NCI-H226 (cell line): ENCODE data around the gene TMEM232.
"Not testable (repeated sequence)": the region's sequence is repeated elsewhere in the genome, so short reads cannot be mapped to it uniquely, and the experiment has no call there.

Experiments used
- DNase-seq: peaks from one replicate; pipeline ENCODE4 v3.0.0-alpha.2; 2015

TMEM232 gene

DNA sequence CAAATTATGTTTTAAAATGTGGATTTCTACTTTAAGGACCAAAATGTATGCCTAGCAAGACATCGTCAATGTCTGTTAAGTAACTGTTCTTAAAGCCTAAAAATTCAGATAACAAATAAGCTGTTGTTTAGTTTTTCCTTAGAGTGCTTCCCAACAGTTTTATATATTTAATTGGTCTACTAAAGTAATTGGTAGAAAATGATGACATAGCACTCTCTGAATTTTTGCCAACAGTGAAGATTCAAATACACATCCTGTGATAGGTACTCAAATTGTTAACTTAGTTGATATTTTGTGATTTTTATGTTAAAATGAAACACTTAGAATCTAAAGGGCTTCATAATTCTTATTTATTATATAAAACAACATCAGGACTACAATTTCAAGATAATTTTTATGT lies 107.5 kb downstream of the TMEM232 start:
- no peak for DNase-seq

DNA sequence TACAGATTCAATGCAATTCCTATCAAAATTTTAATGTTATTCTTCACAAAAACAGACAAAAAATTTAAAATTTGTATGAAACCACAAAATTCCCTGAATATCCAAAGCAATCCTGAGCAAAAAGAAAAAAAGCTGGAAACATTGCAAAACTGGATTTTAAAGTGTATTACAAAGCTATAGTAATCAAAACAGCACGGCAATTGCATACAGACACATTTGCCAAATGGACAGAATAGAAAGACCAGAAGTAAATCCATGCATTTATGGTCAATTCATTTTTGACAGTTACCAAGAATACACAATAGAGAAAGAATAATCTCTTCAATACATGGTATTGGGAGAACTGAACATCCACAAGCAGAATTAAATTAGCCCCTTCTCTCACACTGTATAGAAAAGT lies 110.5 kb downstream of the TMEM232 start:
- DNase-seq = no peak

DNA sequence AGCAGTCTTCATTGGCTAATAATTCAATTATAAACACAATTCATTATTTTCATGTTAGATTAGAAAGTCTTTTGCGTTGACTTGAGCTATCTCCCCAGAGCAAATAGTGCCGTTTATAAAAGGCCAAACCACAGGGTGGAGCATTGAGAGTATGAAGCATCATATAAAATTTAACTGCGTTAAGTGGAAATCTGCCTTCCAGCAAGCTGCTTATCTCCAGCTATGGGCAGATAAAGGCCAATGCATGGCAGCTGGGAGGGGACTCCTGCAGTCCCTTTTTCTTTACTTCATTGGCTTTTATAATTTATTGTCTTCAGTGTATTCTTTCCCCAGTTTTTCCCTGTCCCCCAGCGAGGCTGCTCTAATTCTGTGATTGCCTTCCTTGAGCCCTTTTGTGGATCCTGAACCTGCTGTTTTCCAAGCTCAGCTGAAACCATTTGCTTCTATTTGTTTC lies 113.7 kb downstream of the TMEM232 start:
- no peak for DNase-seq

DNA sequence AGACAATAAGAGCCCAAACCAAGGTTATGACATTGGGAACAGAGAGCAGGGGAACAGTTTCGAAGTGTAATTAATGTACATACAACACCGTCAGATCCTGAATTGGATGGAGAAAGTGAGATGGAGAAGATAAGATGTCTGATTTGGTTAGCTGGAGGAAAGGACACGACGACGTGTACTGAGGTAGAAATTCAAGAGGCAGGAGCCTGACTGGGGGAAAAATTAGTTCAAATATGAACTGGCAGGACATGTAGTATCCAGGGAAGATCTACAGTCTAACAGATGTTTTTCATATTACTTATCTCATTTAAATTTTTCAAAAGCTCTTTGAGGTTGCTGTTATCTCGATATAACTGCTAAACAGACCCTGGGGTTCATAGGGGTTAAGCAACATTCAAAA lies 114.7 kb downstream of the TMEM232 start:
- no peak for DNase-seq

DNA sequence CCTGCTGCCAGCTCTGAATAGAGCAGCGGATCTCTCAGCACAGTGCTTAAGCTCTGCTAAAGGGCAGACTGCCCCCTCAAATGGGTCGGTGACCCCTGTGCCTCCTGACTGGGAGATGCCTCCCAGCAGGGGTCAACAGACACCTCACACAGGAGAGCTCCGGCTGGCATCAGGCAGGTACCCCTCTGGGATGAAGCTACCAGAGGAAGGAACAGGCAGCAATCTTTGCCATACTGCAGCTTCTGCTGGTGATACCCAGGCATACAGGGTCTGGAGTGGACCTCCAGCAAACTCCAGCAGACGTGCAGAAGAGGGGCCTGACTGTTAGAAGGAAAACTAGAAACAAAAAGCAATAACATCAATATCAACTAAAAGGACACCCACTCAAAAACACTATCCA lies 131.6 kb downstream of the TMEM232 start:
- DNase-seq = no peak

DNA sequence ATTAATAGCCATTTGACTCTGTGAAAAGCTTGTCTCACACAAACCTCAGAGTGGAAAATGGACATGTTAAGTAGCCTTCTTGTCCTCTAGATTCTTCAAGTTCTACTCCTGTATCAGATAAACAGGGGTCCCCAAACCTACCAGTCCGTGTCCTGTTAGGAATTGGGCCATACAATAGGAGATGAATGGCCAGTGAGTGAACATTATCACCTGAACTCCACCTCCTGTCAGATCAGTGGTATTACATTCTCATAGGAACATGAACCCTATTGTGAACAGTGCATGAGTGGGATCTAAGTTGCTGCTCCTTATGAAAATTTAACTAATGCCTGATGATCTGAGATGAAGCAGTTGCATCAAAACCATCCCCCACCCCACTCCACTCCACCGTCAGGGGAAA lies 136.3 kb downstream of the TMEM232 start:
- DNase-seq = no peak

DNA sequence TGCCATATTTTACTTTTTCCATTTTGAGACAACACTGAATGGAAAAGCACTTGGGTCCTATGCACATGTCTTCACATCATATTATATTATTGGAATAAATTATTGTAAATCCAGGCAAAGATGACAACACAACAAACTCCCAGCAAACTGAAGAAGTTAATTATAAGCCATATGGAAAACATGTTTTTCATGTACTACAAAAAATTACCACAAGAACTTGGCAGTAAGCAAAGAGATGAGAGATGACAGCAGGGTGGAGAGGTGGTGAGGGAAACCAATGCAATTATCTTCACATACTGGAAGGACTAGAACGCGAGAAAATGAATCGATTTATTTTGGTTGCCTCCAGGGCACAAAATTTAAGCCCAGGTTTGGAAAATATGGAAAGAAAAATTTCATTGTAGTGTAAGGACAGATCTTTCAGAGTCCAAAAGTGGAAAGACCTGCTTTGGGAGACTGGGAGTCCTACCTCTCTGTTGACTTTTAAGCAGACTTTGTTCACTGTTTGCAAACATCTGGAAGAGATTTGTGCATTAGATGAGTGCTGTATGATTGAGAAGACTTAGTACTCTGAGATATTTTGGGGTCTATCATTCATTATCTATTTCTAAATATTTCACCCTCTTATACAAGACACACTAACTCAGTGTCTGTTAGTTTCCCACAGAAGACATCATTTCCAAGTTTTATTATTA lies 138.0 kb downstream of the TMEM232 start:
- DNase-seq = no peak

DNA sequence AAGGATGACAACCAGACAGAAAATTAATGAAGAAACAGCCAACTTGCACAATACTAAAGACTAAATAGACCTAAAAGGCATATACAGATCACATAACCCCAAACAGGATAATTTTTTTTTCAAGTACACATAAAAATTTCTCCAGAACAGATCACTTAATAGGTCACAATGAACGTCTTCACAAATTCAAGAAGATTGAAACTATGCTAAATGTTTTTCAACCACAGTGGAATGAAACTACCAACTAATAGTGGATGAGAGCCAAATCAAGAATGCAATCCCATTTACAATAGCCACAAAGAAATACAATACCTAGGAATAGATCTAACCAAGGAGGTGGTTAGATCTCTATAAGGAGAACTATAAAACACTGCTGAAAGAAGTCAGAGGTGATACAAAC lies 145.8 kb downstream of the TMEM232 start:
- DNase-seq = no peak

DNA sequence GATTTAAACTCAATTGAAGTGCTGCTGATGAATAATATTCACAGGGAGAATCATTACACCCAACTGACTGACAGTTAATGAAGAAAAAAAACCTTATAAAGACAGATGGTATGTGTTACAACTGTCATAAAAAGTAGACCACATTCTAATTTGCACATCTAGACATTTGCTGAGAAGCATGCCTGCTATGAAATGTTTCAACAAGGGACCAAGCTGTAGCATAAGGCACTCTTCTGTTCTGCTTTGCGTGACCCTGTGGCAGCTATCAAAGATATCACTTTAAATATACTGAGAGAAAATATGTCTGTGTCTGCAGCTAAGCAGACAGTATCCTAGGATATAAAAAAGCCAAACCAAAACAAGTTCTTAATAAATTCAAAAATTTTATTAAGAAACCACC lies 153.7 kb downstream of the TMEM232 start:
- DNase-seq = no peak

DNA sequence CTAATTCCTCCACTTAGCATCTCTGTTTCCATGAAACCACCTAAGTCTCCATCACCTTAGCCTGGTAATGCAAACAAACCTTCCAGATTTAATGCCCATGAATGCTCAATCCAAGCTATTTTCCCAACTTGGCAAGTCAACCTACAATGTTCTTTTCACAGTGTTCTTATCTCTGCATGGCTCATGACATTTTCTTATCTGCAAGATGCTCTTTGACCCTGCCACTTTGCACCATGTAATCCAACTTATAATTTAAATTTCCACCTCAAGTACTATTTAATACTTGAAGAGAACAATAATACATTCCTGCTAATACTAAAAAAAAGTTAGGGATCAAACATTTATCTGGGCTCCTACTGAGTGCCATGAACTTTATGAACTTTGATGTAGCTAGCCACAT lies 164.3 kb downstream of the TMEM232 start:
- no peak for DNase-seq

DNA sequence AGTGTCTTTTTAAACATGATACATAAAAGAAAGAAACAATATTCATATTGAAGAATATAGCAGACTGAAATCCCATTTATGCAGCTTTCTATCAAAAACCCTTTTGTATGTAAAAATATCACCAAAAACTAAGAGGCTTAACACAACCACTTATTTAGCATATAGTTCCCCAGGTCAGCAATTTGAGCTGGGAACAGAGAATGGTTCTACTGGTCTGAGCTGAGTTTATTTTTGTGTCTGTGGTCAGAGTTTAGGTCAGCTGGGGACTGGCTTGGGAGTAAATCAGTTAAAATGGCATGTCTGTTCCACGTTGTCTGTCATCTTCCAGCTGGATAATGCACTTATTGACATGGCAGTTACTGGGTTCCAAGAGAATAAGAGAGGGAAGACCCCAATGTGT lies 165.0 kb downstream of the TMEM232 start:
- DNase-seq = no peak

DNA sequence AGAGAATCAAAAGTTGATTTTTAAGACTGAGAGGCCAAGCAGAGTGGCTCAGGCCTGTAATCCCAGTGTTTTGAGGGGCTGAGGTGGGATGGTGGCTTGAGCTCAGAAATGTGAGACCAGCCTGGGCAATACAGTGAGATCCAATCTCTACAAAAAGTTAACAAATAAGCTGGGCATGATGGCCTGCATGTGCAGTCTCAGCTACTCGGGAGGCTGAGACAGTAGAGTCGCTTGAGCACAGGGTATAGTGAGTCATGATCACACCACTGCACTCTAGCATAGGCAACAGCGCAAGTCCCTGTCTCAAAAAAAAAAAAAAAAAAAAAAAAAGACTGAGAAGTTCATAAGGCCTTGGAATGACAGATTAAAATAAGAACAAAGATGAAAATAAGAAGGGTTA lies 177.2 kb downstream of the TMEM232 start:
- no peak for DNase-seq

DNA sequence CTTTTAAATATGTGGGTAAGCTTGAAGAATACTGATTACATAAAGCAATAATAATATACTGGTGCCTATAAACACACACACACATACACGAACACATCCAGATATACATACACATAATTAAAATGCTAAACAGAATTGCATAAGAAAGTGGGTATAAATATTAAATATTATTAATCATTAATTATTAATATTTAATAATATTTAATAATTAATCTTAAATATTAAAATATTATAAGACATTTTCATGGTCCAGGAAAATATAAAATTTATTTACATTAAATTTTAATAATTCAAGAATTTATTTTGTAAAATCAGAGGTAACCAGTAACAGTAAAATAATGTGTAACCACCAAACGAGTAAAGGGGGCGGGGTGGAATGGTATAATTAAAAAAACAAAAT lies 178.3 kb downstream of the TMEM232 start:
- no peak for DNase-seq

DNA sequence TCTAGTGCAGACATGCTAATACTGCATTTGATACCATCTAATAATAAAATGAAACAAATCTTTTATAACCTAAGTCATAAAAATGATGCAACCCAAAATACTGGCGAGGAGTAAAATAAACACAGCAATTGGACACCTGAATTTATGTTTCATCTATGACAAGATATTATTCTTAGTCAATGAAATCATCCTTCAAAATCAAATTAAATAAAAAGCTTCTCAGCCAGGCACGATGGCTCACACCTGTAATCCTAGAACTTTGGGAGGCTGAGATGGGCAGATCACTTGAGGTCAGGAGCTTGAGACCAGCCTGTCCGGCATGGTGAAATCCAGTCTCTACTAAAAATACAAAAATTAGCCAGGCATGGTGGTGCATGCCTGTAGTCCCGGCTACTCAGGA lies 179.0 kb downstream of the TMEM232 start:
- no peak for DNase-seq

DNA sequence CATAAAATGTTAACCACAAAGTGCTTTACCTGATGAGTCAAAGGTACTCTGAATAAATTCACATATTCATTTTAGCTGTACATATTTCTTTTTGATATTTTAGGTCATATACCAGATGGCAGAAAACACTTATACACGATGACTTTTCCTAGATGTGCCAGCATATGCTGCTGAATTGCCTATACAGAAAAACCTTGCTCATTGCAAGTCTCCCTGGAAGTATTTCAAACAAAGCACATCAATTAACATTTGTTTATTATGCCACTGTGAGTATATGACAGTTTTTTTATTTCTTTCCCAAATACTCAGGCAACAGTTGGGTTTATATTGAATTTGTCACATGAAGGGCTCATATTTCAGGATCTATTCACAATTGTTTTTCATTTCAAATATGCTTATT lies 180.8 kb downstream of the TMEM232 start:
- no peak for DNase-seq

DNA sequence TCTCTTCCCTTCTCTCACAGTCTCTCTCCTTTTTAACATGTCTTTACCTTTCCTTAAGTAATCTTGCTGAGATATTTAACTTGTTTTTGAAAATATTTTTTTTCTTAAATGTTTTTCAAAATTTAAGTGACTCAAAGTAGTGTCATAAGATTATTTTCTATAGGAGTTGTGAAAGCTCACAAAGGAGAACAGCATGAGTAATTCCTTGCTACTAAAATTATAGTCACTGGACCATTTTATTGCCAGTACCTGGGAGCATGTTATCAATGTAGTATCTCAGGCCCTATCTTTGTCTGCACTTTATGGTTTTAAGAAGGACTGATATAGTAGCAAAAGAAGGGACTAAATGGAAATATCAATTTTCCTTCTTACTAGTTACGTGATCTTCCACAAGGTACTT lies 181.9 kb downstream of the TMEM232 start:
- DNase-seq = no peak

DNA sequence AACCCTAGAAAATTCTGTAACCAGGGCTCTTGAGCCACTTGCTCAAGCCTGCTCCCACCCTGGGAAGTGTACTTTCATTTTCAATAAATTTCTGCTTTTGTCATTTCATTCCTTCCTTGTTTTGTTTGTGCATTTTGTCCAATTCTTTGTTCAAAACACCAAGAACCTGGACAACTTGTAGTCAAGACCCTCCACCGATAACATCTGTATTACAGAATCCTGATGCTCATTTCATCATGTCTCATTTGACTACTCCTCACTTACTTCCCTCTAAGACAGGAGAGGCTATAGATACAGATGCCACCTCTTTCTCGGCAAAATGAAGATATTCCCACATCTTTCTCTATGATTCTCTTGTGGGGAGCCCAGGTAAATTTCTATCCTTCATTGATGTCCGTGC lies 183.5 kb downstream of the TMEM232 start:
- no peak for DNase-seq

DNA sequence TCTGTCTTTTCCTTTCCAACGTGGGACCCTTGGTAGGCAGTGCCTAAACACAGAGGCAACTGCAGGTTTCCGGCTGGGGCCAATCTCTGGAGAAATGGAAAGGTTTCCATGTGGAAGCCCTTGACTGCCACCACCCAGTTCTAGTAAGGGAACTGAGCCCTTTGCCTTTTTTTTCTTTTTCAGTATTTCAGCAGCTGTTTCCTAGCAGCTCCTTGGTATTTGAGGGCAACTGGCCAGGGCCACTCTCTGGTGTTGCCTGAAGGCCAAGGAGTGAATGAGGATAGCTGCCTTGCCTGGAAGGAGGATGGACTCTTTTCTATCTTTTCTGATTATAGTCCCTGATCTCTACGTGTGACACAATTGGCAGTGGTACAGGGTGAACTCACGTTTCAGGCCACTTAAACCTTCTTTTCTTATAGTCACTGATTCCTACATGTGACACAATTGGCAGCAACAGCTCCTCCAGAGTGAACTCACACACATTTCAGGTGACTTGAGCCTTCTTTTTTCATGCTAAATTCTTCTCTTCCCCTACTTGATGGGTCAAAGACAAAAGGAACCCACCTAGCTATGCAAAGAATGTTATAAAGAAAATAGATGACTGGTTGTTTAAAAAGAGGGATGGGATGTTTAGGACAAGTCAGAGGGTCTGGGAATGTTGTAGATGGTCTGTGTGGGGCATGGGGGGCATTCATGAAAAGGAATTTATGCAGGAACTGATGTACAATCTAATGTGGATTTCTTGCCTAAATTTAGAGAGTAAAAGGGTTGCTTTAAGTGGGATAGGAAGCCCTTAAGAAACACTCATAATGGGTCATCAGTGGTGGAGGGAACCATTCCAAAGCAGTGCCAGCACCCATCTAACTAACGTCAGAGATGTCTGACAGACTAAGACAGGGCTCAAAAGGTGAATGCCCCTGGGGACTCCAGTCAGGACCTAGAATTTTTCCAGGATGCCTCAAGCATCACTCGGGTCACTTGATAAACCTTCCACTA lies 190.1 kb downstream of the TMEM232 start:
- DNase-seq = peak; percentile 5

DNA sequence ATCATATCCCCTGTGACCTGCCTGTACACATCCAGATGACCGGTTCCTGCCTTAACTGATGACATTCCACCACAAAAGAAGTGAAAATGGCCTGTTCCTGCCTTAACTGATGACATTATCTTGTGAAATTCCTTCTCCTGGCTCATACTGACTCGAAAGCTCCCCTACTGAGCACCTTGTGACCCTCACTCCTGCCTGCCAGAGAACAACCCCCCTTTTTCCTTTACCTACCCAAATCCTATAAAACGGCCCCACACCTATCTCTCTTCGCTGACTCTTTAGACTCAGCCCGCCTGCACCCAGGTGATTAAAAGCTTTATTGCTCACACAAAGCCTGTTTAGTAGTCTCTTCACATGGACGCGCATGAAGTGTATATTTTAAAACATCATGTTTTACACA lies 191.3 kb downstream of the TMEM232 start:
- DNase-seq = not testable (repeated sequence)

DNA sequence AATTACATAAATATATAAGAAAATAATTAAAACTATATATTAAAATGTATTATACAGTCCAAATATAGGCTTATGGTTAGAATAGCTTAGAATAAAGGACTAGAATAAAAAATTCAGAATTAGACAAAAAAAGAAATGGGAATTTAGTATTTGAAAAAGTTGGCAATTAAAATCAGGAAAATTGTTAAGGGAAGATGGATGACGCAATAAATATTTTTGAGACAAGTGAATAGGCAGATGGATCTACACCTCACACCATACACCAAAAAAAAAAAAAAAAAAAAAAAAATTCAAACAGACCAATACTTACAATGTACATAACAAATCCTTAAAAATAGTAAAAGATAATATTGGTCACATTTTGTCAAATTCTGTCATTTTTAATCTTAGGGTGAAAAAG lies 200.7 kb downstream of the TMEM232 start:
- DNase-seq = no peak

DNA sequence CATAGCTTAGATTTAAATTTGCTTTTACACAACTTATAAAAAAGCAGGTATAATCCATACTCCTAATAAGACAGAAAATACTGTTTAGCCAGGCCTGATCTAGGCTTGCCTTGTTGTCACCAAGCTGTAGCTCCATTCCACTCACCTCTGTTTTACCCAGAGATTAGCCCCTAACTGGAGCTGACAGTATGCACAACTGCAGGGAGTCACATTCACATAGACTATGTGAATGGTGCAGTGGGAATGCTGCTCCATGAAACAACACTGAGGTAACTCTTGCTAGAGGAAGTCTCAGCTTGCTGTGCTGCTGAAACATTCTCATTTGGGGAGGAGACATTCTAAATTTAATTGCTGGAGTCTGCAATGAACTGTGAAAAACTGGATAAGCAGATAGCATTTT lies 209.1 kb downstream of the TMEM232 start:
- DNase-seq = no peak

DNA sequence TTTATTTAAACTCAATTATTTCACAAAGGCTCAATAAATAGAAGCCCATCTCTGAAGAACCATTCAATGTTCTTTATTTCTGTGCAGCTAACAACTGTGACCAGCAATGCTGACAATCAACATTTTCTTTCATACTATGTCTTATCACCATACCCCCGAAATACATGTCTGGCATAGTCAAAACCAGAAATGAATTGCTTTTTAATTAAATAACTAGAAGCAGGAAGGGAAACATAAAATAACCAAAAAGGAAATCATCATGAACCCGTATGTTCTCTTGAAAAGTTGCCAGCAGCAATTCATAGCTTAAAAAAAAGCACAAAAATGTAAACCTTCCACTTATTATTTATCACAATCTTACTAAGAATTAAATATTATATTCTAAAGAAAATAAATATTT lies 212.4 kb downstream of the TMEM232 start:
- no peak for DNase-seq

DNA sequence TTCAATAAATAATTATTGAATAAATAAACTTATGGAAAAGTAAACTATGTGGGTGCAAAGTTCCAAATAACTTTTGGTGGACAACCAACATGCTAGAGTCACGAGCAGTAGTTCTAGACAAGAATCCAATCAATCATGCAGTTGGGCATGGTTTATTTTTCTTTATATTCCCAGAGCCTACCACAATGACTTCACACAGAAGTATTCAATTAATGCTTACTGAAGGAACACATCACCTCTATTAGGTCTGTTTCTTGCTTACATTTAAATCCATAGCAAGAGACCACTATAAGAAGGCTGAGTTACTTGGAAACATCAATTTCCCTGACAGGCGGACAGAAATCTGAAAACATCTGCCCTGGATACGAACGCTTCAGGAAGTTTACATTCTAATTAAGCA lies 214.2 kb downstream of the TMEM232 start:
- no peak for DNase-seq

DNA sequence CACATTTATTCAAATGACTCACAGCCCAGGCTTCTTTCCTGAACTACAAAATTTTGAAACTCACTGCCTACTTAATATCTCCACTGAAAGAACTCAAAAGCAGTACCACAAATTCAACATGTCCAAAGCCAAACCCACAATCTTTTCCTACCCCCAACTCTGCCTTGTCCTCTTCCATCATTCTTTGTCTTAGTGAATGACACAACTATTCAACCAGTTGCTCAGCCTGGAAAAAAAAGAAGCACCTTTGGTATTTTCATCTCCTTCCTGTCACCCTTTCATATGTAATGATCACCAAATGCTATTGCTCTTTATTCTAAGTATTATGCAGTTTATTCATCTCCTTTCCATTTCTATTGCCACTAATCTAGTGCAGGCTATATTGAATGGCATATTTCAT lies 216.3 kb downstream of the TMEM232 start:
- no peak for DNase-seq
